Left hindlimb (tissue), 1 donor: ENCODE data around the gene AGRP.
"Not testable (repeated sequence)": the region's sequence is repeated elsewhere in the genome, so short reads cannot be mapped to it uniquely, and the experiment has no call there.

Experiments
- DNase-seq: peaks from one replicate; pipeline ENCODE4 v3.0.0-alpha.2; 2018

Gene AGRP

GRCh38 chr16:67483150-67483549 is at the start of gene AGRP:
Gene AGRP (minus strand): TSS chr16:67483547. CDS start chr16:67483398, 149 bp downstream.
- DNase-seq = no peak

- DNase-seq = no peak
Measured at GRCh38 chr16:67531247-67531646, 47.9 kb upstream of the AGRP start.

- peak; percentile 77 for DNase-seq
Measured at GRCh38 chr16:67530013-67530939, 46.9 kb upstream of the AGRP start.

GRCh38 chr16:67529582-67530012 is 46.2 kb upstream of the AGRP start:
- DNase-seq = no peak

GRCh38 chr16:67528870-67529581 is 45.7 kb upstream of the AGRP start:
- DNase-seq = peak; percentile 70

- no peak for DNase-seq
Measured at GRCh38 chr16:67528222-67528869, 45.0 kb upstream of the AGRP start, which contains the start of gene RIPOR1. Gene RIPOR1 (plus strand): TSS chr16:67528829. CDS start chr16:67538447, 9,618 bp downstream.

- DNase-seq = peak; percentile 19
Measured at GRCh38 chr16:67526149-67526791, 42.9 kb upstream of the AGRP start.

GRCh38 chr16:67525176-67525860 is 42.0 kb upstream of the AGRP start:
- DNase-seq = peak; percentile 20

GRCh38 chr16:67521095-67521804 is 37.9 kb upstream of the AGRP start:
- DNase-seq = peak; percentile 92

GRCh38 chr16:67519242-67519641 is 35.9 kb upstream of the AGRP start:
- DNase-seq = no peak

GRCh38 chr16:67518676-67519075 is 35.3 kb upstream of the AGRP start:
- no peak for DNase-seq

GRCh38 chr16:67517661-67518423 is 34.5 kb upstream of the AGRP start:
- DNase-seq = no peak

- DNase-seq = no peak
Measured at GRCh38 chr16:67517155-67517445, 33.8 kb upstream of the AGRP start.

GRCh38 chr16:67516296-67517154 is 33.2 kb upstream of the AGRP start:
- no peak for DNase-seq

- no peak for DNase-seq
Measured at GRCh38 chr16:67514382-67514828, 31.1 kb upstream of the AGRP start.

GRCh38 chr16:67513892-67514291 is 30.5 kb upstream of the AGRP start:
- not testable (repeated sequence) for DNase-seq

- DNase-seq = no peak
Measured at GRCh38 chr16:67509016-67509415, 25.7 kb upstream of the AGRP start.

GRCh38 chr16:67506468-67506867 is 23.1 kb upstream of the AGRP start:
- DNase-seq = no peak
